ENCODE data around the gene SF1.

Gene SF1

DNA sequence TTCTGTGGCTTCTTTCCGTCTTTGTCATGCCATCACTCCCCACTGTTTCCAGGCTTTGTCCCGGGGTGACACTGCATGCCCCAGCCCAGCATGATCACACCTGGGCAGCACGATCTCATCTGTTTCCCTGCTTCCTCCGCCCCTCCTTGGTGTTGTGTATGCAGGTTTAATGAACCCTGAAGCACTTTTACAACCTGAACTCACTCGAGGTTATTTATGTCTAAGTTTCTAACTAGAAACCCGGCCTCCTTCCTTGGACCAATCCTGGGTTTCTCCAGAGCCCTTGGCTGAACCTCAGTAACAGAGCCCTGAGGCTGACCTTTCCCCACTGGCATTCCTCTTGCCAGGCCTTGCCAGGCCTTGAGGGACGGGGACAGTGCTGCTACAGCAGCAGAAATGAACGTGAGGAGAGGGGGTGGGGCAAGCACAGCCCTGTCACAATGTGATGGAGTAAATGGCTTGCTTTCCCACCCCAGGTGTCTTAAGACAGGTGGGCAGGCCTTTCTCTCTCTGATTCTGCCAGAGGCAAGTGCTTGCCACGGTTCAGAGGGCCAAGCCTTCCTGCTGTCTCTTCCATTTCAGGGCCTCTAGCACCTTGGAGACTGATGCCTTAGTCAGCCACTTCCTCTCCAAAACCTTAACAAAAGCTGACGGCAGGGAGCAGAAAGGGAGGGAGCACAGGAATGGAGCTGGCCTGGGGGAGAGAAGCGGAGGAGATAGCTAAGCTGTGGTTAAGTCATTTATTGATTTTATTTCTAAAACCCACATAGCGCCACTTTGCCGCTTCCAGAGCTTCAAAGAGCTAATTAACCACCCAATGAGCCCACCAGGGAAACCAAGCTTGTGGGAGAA is 15.4 kb downstream of the SF1 start:
- DNase-seq (ENCODE audit: low read depth in 2 of 3, low spot score in 1 of 3): no peak

DNA sequence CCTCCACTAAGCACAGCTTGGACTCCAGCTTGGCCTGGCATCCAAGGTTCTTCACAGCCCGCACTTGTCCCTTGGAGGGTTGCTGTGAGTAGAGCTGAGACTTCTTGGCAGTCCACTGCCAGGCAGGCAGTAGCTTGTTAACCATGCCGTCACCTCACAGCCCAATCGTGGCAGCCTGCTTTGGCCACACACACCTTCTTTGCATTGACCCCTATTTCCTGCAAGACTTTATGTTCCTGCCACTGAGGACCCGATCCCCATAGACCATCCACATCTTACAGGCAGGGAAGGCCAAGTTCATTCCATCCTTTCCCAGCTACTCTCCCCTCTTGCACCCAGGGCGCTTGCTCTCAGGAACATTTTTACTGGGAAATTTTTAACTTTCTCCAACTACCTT is 16.1 kb downstream of the SF1 start:
- no peak for DNase-seq (ENCODE audit: low read depth in 2 of 3, low spot score in 1 of 3)

DNA sequence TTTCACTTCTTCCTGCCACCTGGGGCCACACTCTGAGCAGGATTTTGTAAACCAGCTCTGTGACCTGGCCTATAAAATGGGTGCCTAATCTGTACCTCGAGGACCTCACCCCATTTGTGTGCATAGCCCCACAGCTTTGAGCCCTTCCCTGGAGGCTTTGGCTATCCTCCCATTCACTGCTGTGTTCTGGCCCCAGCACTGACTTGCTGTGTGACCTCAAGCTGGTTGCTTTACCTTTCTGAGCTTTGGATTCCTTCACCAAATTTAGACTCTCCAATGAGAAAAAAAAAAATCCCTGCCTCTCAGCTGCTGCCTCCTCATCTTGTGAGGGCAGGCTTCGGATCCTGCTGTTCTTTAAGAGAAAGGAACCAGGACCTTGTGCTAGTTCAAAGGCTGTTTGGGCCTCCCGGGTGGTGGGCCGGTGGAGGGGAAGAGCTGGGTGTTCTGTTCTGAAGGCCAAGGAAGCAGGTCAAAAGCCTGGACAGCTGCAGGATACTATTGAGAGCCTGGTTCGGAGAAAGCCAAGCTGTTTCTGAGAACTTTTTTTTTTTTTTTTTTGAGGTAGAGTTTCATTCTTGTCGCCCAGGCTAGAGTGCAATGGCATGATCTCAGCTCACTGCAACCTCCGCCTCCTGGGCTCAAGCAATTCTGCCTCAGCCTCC is 17.5 kb downstream of the SF1 start:
- DNase-seq (ENCODE audit: low read depth in 2 of 3, low spot score in 1 of 3): no peak

DNA sequence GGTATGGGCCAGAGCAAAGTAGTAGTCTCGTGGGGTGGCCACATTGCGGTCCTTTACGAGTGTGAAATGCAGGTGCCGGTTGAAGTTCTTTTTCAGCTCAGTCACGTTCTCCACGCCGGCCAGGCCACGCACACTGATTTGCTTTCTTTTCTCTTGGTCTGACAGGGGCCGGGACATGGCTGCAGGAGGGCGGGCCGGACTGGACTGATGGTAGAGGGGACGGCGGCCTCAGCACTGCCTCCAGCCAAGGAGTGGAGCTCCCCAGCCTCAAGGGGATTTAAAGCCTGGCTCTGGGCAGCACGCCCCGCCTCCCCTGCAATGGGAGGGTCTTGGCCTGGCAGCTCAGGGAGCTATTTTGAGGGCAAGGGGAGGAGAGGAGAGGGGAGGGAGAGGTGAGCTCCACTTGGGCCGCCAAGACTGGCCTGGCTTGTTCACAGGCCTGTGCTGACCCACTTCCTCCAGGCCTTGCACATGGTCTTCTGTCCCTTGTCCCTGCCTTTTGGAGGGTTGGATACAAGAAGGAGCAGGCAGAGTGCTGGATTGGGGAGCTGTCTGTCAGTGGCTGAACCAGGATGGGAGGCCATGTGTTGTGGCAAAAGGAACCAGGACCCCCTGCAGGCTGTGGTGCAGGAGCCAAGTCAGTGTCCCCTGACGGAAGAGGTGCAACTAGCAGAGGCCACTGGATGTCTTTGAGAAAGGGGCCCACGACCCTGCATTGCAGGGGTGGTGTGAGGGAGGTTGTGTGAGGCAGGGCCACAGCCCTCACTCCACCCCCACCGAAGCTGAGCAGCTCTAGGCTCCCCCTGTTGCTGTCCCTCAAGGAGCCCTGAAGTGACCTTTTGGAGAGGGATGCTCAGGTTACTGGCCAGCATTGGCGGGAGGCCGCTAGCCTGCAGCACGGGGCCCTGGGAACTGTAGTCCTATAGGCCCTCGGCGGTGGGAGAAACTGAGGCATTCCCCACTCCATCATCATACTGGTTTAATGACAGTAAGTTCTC is 18.3 kb downstream of the SF1 start, which contains the start of gene PYGM:
Gene PYGM, minus strand, starts transcription at position 253 of the 998 bp plus-strand sequence. Its CDS starts 76 bp downstream, at position 177.
- DNase-seq (ENCODE audit: low read depth in 2 of 3, low spot score in 1 of 3): no peak

DNA sequence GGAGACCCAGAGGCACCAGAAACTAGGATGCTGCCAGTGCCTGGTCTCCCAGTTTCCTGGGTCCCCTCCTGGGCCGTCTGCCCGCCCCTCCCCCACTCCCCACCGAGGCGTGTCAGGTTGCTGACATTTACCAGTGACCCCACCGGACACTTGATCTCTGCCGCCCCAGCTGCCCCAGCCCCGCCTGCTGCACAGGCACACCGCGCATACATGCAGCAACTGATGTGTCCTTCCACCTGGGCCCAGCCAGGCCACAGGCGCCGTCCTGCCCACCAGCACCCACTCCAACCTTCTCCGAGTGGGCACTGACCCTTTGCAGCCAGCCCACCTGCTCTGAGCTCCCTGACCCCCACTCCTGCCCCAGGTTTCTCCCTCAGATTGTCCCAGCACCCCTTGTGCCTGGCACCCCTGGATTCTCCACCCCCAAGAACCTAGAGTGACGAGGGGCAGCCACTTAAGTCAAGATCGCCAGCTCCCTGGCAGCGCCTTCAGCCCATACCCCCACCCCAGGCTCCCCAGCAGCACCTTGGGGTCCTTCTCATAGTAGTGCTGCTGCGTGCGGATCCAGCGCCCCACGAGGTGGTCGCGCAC is 19.1 kb downstream of the SF1 start:
- DNase-seq (ENCODE audit: low read depth in 2 of 3, low spot score in 1 of 3): no peak

DNA sequence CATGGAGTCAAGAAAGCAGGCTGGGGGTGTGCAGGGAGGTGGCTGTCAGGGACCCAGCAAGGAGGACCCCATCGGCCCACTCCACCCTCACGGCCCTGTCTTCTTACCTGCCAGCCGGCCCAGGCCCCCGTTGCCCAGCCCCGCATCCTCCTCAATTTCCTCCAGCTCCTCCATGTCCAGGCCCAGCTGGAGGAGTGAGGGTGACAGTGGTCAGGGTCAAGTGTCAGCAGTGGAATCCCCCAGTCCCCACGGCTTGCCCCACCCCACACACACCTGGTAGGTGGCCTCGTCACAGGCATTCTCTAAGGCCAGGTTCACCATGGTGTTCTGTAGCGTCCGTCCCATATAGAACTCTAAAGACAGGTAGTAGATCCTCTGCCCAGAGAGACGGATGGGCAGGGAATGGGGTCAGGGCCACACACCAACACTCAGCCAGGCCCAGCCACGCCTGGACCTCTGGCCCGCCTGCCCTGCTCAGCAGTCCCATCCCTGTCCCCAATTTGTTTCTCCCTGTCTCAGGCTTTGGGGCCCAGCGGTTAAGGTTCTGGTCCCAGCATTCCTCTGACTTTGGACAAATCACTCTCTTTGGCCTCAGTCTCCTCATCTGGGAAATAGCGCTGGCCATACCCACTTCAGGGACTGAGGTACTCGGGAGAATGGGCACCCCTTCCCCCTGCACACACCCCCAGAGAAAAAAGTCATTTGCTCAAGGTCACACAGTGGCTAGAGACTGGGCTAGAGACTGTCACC is 19.8 kb downstream of the SF1 start:
- DNase-seq (ENCODE audit: low read depth in 2 of 3, low spot score in 1 of 3): no peak

DNA sequence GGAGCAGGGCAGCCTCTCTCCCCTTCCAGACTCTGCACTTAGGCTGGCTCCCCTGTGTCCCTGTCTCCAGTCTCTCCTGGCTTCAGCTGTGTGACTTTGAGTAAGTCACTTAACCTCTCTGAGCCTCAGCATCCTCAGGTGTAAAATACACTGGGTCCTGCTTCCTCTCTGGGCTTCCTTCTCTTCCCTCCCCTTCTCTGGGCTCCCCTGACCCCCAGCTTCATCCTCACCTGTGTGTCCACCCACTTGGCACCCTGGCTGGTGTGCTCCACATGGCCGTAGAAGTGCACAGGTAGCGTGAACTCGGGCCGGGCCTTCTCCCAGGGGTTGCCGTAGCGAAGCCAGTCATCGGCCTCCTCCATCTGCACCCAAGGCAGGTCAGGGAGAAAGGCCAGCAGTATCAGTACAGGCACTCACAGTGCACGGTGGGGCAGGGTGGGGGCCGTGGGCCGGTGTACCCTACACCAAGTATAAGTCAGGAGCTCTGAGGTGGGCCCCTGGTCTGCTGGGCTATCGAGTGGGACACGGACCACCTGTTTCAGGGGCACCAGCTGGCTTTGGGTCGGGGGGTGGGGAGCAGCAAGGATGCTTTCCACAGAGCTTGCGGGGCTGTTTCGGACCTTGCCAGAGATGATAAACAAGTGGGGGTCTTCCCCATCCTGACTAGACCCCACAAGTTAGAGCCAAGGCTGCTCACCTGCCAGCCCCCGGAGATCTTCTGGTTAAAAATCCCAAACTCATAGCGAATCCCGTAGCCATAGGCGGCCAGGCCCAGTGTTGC is 20.6 kb downstream of the SF1 start:
- DNase-seq (ENCODE audit: low read depth in 2 of 3, low spot score in 1 of 3): no peak

DNA sequence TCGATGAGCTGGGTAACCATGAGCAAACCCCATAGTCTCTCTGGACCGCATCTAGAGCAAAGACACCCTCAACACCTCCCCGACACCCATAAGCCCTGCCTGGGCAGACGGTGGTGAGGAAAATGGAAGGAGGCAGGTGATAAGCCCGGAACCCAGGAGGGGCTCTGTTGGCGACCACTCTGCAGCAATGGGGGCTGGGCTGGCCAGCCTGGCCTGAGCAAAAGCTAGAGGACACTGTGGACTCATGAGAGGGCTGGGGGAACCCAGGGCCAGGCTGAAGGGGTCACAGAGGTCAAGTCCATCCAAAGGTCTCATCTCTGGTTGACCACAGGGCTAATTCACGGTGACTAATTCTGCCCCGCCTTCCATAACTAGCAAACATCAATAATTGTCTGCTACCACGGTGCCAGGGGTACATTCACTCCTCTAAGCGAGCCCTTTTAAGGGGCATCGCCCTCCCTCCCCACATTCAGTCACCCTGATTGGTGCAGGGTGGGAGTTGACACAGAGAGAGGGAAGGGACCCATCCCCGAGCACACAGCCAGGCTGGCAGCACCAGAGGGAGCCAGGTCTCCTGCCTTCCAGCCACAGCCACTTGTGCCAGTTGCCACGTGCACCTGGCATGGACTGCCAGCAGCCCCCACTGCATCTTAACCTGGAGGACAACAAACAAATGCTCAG is 22.5 kb downstream of the SF1 start:
- DNase-seq (ENCODE audit: low read depth in 2 of 3, low spot score in 1 of 3): no peak

DNA sequence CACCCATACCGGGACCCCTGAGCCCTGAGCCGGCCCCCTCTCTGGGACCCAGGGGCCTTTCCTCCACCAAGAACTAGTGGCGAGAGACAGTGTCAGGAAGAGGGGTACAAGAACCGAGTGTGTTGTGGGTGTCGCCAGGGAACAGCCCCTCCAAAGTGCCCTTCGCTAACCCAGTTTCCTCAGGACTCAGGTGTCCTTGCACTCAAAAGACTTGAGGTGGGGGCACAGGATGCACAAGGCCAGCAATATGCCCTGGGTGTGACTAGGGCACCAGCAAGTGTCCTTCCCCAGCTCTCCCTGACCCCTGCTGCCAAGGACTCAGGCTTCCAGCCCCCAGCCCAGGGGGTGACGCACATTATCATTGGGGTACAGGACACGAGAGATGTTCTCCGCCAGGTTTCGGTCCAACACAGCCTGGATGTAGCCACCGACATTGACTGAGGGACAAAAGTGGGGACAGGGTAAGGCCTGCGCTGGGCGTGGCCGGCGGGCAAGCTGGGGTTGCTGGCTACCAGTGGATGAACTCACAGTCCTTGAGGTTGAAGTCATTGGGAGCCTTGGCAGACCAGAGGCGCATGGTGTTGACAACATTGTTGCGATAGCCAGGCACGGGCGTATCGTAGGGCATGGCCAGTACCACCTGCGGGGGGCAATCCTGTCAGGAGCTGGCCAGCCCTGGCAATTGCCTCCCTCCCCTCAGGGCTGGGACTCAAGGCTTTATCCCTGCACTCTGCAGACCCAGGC is 23.3 kb downstream of the SF1 start:
- no peak for DNase-seq (ENCODE audit: low read depth in 2 of 3, low spot score in 1 of 3)

DNA sequence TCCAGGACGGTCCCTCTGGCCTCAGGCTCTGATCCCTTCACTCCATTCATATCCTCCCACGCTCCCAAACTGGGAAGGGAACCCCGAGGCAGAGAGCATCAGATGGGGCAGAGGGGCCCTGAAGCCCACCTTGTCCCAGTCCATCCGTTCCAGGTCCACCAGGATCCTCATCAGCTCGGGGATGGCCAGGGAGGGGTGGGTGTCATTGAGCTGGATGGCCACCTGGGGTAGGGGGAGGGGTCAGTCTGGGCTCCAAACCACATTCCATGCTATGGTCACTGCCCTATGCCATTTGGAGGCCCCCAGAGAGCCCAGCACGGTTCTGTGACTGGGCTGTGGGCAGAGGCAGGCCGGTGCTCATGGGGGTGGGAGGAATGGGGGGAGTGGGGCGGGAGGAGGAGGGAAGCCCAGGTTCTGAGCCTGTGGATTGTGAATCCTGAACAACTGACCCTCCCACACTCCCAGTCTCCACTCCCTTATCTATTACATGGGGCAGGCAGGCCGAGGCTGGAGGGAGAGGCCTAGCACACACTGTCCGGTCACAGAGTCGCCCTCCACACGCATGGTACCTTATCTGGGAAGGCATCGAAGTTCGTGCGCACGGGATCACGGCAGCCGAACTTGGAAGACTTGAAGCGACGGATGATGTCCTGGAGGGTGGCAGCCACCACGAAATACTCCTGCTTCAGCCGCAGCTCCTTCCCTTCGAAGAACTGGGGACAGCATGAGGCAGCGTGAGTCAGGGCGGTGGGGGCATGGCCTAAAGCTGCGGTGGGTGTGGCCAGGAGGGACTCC is 24.0 kb downstream of the SF1 start:
- no peak for DNase-seq (ENCODE audit: low read depth in 2 of 3, low spot score in 1 of 3)

DNA sequence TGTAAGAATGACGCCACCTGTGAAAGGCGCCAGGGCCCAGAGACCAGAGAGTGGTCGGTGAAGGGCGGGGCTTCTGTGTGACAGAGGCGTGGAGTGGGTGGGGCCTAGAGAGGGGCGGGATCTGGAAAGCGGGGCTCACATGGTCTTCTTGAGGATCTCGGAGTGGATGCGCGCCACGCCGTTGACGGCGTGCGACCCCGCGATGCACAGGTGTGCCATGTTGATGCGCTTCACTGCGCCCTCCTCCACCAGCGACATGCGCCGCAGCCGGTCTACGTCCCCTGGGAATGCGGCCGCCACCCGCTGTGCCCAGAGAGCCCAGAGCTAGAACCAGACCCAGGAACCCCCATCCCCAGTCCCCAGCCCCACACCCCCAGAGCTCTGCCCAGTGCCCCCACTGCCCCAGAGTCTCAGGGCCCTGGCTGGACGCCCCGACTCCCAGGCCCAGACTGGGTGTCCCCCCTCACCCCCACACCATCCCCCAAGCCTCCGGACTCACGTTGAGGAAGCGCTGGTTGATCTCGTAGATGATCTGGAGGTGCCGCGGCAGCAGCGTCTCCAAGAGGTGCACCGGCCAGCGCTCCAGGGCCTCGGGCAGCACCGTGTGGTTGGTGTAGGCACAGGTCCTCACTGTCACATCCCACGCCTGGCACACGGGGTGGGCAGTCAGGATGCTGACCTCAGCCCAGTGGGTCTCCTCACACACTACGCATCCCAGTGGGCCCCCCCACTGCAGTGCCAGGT is 24.8 kb downstream of the SF1 start:
- no peak for DNase-seq (ENCODE audit: low read depth in 2 of 3, low spot score in 1 of 3)

DNA sequence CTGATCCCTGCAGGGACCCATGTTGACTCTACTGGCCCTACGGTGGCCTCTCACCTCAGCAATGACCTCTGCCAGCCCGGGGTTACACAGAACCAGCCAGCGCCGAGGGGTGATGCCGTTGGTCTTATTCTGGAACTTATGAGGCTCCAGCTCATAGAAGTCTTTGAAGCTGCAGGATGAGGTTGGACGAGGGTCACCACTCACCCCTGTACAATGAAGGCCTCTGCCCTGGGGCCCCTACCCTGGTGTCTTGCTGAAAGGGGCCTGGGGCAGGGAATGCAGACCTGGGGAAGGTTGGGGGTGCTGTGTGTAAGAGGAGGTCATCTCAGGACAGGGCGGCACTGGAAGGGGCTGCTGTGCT is 25.3 kb downstream of the SF1 start:
- DNase-seq (ENCODE audit: low read depth in 2 of 3, low spot score in 1 of 3): no peak

DNA sequence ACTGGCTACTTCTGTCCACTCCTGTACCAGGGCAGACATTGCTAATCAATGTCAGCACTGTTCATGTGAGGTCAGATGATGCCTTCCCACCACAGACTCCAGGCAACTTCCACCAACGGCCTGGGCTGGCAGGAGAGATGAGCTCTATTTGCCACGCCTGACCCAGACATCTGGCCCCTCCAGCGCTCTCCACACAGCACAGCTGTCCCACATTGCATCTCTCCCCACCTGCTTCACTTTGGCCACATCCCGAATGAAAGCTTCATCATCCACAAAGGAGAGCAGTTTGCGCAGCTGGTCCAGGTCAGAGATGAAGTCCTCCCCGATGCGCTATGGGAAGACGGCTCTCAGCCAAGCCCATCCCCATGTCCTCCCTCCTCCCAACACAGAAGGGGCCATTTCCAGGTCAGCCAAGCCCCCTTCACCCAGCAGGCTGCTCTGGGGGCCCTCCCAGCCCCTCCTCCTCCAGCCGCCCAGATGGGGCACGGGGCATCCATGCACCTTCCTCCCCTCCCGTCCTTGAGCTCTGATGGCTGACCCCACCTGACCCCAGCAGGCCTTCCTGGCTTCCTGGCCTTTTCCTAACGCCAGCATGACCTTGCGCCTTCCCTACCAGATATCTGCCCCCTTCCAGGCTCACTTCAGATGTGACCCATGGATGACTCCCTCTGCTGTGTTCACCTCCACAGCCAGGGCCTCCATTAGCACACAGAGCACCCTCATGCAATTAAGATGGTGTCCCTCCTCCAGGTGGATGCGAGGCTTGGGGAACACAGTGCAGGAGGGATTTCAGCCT is 26.0 kb downstream of the SF1 start:
- DNase-seq (ENCODE audit: low read depth in 2 of 3, low spot score in 1 of 3): no peak

DNA sequence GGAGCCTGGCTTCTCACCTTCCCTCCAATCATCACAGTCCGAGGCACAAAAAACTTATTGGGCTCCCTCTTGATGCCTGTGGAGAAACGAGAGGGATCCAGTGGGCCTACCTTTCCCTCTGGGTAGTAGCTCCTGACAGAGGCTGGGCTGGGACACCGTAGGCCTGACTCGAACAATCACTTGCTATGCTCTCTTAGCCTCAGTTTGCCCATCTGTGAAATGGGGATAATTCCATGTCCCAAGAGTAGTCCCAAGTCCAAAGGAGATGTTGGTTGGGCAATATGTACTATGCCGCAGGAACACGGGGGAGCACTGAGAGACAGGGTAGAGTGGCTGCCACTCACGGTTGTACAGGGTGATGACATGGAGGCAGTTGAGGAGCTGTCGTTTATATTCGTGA is 26.8 kb downstream of the SF1 start:
- no peak for DNase-seq (ENCODE audit: low read depth in 2 of 3, low spot score in 1 of 3)

DNA sequence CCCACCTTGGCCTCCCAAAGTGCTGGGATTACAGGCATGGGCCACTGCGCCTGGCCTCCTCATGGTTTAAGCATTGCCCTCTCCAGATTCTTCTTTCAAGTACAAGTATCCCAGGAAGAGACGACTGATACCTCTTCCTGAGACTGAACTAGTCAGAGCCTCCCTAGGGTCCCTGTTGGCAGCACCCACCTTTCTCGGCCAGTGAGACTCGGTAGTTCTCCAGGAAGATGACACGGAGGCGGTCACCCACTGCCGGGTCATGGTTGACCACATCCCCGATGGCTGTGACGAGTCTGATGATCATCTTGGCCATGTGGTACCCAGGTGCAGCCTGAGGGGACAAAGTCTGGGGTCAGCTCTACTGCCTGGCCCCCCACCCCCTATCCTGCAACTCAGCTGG is 27.2 kb downstream of the SF1 start:
- no peak for DNase-seq (ENCODE audit: low read depth in 2 of 3, low spot score in 1 of 3)
